ENCODE results near the gene ITGA3. TPM values are rescaled to one million over a fixed set of nuclear protein-coding genes. Genes with fewer than 3 reads are reported as not detected.

The ITGA3 gene
- total RNA-seq, 1 donor from 2014 or later, result 143 TPM

- Mint-ChIP-seq H3K4me1 (peaks cover 5% of the 10 kb centered on the region), H3K9me3 (no peaks in the 10 kb centered on the region), H3K4me3 (no peak overlapping the region), H3K27ac (no peak overlapping the region), H3K36me3 (peaks cover 12% of the 10 kb centered on the region), H3K27me3 (ENCODE audit: low read depth) (no peaks in the 10 kb centered on the region)
- no peak for TF ChIP-seq CTCF (IDR thresholded peaks at IDR 0.05; ENCODE audit: unreplicated experiment)
- DNase-seq (ENCODE audit: low spot score in 2 of 2, unreplicated experiment in 2 of 2), result no peak
These were observed 53.3 kb downstream of the ITGA3 start for GRCh38 chr17:50109207-50109606.

- no peak overlapping the region for H3K4me3 Mint-ChIP-seq
- no peaks in the 10 kb centered on the region for H3K27me3 Mint-ChIP-seq (ENCODE audit: low read depth)
- no peak for TF ChIP-seq CTCF (IDR thresholded peaks at IDR 0.05; ENCODE audit: unreplicated experiment)
- no peak for DNase-seq (ENCODE audit: low spot score in 2 of 2, unreplicated experiment in 2 of 2)
- no peak overlapping the region for H3K27ac Mint-ChIP-seq
- peaks cover 5% of the 10 kb centered on the region for H3K4me1 Mint-ChIP-seq
- H3K36me3 Mint-ChIP-seq, result peaks cover 12% of the 10 kb centered on the region
- H3K9me3 Mint-ChIP-seq, result no peaks in the 10 kb centered on the region
These were observed 53.9 kb downstream of the ITGA3 start for GRCh38 chr17:50109785-50110184.

- no peak overlapping the region for H3K4me3 Mint-ChIP-seq
- no peak for TF ChIP-seq CTCF (IDR thresholded peaks at IDR 0.05; ENCODE audit: unreplicated experiment)
- peaks cover 5% of the 10 kb centered on the region for H3K27me3 Mint-ChIP-seq (ENCODE audit: low read depth)
- H3K9me3 Mint-ChIP-seq, result no peaks in the 10 kb centered on the region
- H3K36me3 Mint-ChIP-seq, result peaks cover 11% of the 10 kb centered on the region
- DNase-seq (ENCODE audit: low spot score in 2 of 2, unreplicated experiment in 2 of 2), result no peak
- H3K4me1 Mint-ChIP-seq, result peaks cover 5% of the 10 kb centered on the region
- no peak overlapping the region for H3K27ac Mint-ChIP-seq
These were observed 54.9 kb downstream of the ITGA3 start for GRCh38 chr17:50110591-50111349.

- Mint-ChIP-seq H3K4me3 (no peak overlapping the region), H3K9me3 (no peaks in the 10 kb centered on the region), H3K27ac (no peak overlapping the region), H3K36me3 (peaks cover 11% of the 10 kb centered on the region), H3K4me1 (peaks cover 9% of the 10 kb centered on the region), H3K27me3 (ENCODE audit: low read depth) (peaks cover 9% of the 10 kb centered on the region)
- TF ChIP-seq CTCF (IDR thresholded peaks at IDR 0.05; ENCODE audit: unreplicated experiment), result no peak
- DNase-seq (ENCODE audit: low spot score in 2 of 2, unreplicated experiment in 2 of 2), result no peak
These were observed 56.1 kb downstream of the ITGA3 start for GRCh38 chr17:50111673-50112655.

- peaks cover 10% of the 10 kb centered on the region for H3K4me1 Mint-ChIP-seq
- no peaks in the 10 kb centered on the region for H3K9me3 Mint-ChIP-seq
- DNase-seq (ENCODE audit: low spot score in 2 of 2, unreplicated experiment in 2 of 2), result no peak
- H3K27ac Mint-ChIP-seq, result no peak overlapping the region
- H3K4me3 Mint-ChIP-seq, result no peak overlapping the region
- peaks cover 11% of the 10 kb centered on the region for H3K36me3 Mint-ChIP-seq
- H3K27me3 Mint-ChIP-seq (ENCODE audit: low read depth), result peaks cover 10% of the 10 kb centered on the region
- no peak for TF ChIP-seq CTCF (IDR thresholded peaks at IDR 0.05; ENCODE audit: unreplicated experiment)
These were observed 56.8 kb downstream of the ITGA3 start for GRCh38 chr17:50112694-50113093.
